Neural cell (in vitro differentiated cells): ENCODE measurements around the gene IFNL4.
"Not testable (repeated sequence)": the region's sequence is repeated elsewhere in the genome, so short reads cannot be mapped to it uniquely, and the experiment has no call there.

Experiments used
- EP300 ChIP-seq: fragments of 450-650 bp; conservative IDR thresholded peaks from 2 replicates; pipeline ENCODE4 v1.6.1; 2014; ENCODE audit warnings: antibody characterized with exemption, mild to moderate bottlenecking, moderate library complexity; ENCODE audit not compliant: poor library complexity, severe bottlenecking
- EZH2 ChIP-seq: fragments of 200-600, 300-800 bp; shearing (Covaris generic), sonication (generic); IDR thresholded peaks from 2 replicates; pipeline ENCODE4 v1.6.1; 2014; ENCODE audit warnings: antibody characterized with exemption, low read length, borderline replicate concordance, mild to moderate bottlenecking; ENCODE audit not compliant: insufficient read depth, poor library complexity, severe bottlenecking
- MXI1 ChIP-seq: fragments of 450-650 bp; conservative IDR thresholded peaks from 2 replicates; pipeline ENCODE4 v1.6.1; 2014; ENCODE audit warnings: antibody characterized with exemption, mild to moderate bottlenecking; ENCODE audit not compliant: poor library complexity, severe bottlenecking
- POLR2AphosphoS5 ChIP-seq: IDR thresholded peaks from 2 replicates; pipeline ENCODE4 v1.6.1; 2012
- RAD21 ChIP-seq: fragments of 450-650 bp; conservative IDR thresholded peaks from 2 replicates; pipeline ENCODE4 v1.6.1; 2014; ENCODE audit warnings: antibody characterized with exemption, mild to moderate bottlenecking, moderate library complexity
- SMC3 ChIP-seq: fragments of 450-650 bp; conservative IDR thresholded peaks from 2 replicates; pipeline ENCODE4 v1.6.1; 2014; ENCODE audit warnings: antibody characterized with exemption, mild to moderate bottlenecking, moderate library complexity; ENCODE audit not compliant: poor library complexity
- TAF1 ChIP-seq: IDR thresholded peaks from 2 replicates; pipeline ENCODE4 v1.6.1; 2012; ENCODE audit warnings: low read depth
- TF ChIP-seq, protein P1 (sequence below): fragments of 450-650 bp; IDR thresholded peaks from 2 replicates; pipeline ENCODE4 v1.5.1; 2014; ENCODE audit warnings: antibody characterized with exemption, mild to moderate bottlenecking, moderate library complexity; ENCODE audit not compliant: poor library complexity, severe bottlenecking
- TF ChIP-seq, protein P2 (sequence below): IDR thresholded peaks from 2 replicates; pipeline ENCODE4 v1.6.1; 2012; ENCODE audit warnings: borderline replicate concordance

DNA sequence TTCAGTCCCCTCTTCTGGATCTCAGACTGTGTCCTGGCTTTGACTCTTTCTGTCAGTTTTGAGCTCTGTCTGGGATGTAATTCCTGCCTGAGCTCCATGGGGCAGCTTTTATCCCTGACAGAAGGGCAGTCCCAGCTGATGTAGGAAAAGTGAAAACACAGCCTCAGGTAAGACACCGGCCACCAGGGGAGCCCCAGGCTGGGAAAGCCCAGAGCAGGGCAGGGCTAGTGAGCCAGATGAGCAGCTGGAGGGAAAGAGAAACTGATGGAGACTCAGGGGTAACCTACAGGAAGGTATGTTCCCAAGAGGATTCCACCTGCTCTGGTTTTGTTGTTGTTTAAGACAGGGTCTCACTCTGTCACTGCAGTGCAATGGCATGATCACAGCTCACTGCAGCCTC lies 3.5 kb downstream of the IFNL4 start:
- TF ChIP-seq POLR2AphosphoS5, EZH2, SMC3, TAF1, RAD21, EP300, MXI1: not testable (repeated sequence)
- TF ChIP-seq, protein P1, sequence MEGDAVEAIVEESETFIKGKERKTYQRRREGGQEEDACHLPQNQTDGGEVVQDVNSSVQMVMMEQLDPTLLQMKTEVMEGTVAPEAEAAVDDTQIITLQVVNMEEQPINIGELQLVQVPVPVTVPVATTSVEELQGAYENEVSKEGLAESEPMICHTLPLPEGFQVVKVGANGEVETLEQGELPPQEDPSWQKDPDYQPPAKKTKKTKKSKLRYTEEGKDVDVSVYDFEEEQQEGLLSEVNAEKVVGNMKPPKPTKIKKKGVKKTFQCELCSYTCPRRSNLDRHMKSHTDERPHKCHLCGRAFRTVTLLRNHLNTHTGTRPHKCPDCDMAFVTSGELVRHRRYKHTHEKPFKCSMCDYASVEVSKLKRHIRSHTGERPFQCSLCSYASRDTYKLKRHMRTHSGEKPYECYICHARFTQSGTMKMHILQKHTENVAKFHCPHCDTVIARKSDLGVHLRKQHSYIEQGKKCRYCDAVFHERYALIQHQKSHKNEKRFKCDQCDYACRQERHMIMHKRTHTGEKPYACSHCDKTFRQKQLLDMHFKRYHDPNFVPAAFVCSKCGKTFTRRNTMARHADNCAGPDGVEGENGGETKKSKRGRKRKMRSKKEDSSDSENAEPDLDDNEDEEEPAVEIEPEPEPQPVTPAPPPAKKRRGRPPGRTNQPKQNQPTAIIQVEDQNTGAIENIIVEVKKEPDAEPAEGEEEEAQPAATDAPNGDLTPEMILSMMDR = not testable (repeated sequence)
- TF ChIP-seq, protein P2, sequence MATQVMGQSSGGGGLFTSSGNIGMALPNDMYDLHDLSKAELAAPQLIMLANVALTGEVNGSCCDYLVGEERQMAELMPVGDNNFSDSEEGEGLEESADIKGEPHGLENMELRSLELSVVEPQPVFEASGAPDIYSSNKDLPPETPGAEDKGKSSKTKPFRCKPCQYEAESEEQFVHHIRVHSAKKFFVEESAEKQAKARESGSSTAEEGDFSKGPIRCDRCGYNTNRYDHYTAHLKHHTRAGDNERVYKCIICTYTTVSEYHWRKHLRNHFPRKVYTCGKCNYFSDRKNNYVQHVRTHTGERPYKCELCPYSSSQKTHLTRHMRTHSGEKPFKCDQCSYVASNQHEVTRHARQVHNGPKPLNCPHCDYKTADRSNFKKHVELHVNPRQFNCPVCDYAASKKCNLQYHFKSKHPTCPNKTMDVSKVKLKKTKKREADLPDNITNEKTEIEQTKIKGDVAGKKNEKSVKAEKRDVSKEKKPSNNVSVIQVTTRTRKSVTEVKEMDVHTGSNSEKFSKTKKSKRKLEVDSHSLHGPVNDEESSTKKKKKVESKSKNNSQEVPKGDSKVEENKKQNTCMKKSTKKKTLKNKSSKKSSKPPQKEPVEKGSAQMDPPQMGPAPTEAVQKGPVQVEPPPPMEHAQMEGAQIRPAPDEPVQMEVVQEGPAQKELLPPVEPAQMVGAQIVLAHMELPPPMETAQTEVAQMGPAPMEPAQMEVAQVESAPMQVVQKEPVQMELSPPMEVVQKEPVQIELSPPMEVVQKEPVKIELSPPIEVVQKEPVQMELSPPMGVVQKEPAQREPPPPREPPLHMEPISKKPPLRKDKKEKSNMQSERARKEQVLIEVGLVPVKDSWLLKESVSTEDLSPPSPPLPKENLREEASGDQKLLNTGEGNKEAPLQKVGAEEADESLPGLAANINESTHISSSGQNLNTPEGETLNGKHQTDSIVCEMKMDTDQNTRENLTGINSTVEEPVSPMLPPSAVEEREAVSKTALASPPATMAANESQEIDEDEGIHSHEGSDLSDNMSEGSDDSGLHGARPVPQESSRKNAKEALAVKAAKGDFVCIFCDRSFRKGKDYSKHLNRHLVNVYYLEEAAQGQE = not testable (repeated sequence)
